Muscle layer of duodenum (tissue), 2 donors: Measurements from ENCODE around the gene MAST4.
"Not testable (repeated sequence)": the region's sequence is repeated elsewhere in the genome, so short reads cannot be mapped to it uniquely, and the experiment has no call there.

Source experiments
- H3K27ac ChIP-seq: one replicate; pipeline ENCODE4 v1.7.0; 2013; ENCODE audit warnings: mild to moderate bottlenecking, low read length
- H3K27me3 ChIP-seq: one replicate; pipeline ENCODE4 v1.7.0; 2013; ENCODE audit warnings: low read depth, mild to moderate bottlenecking, control low read depth, low read length
- H3K36me3 ChIP-seq, 2 donors: one replicate each; pipeline ENCODE4 v1.7.0; 2013; ENCODE audit warnings: low read length in 2 of 2, control low read depth in 1 of 2, mild to moderate bottlenecking in 1 of 2; ENCODE audit not compliant: insufficient read depth in 2 of 2, control insufficient read depth in 1 of 2
- H3K4me1 ChIP-seq, 2 donors: one replicate each; pipeline ENCODE4 v1.7.0; 2013; ENCODE audit warnings: low read length in 2 of 2, mild to moderate bottlenecking in 2 of 2, control low read depth in 1 of 2, moderate library complexity in 1 of 2; ENCODE audit not compliant: insufficient read depth in 2 of 2, control insufficient read depth in 1 of 2
- H3K4me3 ChIP-seq, 2 donors: one replicate each; pipeline ENCODE4 v1.7.0; 2013; ENCODE audit warnings: low read length in 2 of 2, low read depth in 1 of 2, mild to moderate bottlenecking in 1 of 2
- H3K9me3 ChIP-seq, 2 donors: one replicate each; pipeline ENCODE4 v1.7.0; 2013; ENCODE audit warnings: low read length in 2 of 2, control low read depth in 1 of 2, mild to moderate bottlenecking in 1 of 2; ENCODE audit not compliant: control insufficient read depth in 1 of 2
- donor health status: healthy.

Gene MAST4

GRCh38 chr5:67163231-67163756, 567.1 kb downstream of the MAST4 start:
- Histone ChIP-seq H3K27me3 (no peaks in the 10 kb centered on the region), H3K4me3 (no peak overlapping the region), H3K36me3 (peaks cover 4 to 29% of the 10 kb centered on the region in 2 donors), H3K27ac (no peak overlapping the region), H3K9me3 (no peaks in the 10 kb centered on the region), H3K4me1 (no peaks in the 10 kb centered on the region)

GRCh38 chr5:67163863-67164595, 567.8 kb downstream of the MAST4 start:
- Histone ChIP-seq H3K27me3 (no peaks in the 10 kb centered on the region), H3K27ac (no peak overlapping the region), H3K36me3 (peaks cover 4 to 29% of the 10 kb centered on the region in 2 donors)

GRCh38 chr5:67164856-67165525, 568.8 kb downstream of the MAST4 start:
- Histone ChIP-seq H3K4me1 (no peaks in the 10 kb centered on the region), H3K27ac (no peak overlapping the region), H3K27me3 (no peaks in the 10 kb centered on the region), H3K9me3 (no peaks in the 10 kb centered on the region), H3K36me3 (peaks cover 4 to 29% of the 10 kb centered on the region in 2 donors), H3K4me3 (no peak overlapping the region)

More at GRCh38 chr5:67163863-67164595, 567.8 kb downstream of the MAST4 start:
- Histone ChIP-seq H3K9me3 (no peaks in the 10 kb centered on the region), H3K4me3 (no peak overlapping the region), H3K4me1 (no peaks in the 10 kb centered on the region)

GRCh38 chr5:67165526-67166459, 569.6 kb downstream of the MAST4 start:
- peak overlapping the region; percentile 57 for H3K27ac ChIP-seq
- H3K27me3 ChIP-seq, result no peaks in the 10 kb centered on the region
- peak overlapping the region in 1 of 2 donors; percentile 42 for H3K4me3 ChIP-seq
- no peaks in the 10 kb centered on the region for H3K9me3 ChIP-seq
- H3K36me3 ChIP-seq, result peaks cover 4 to 29% of the 10 kb centered on the region in 2 donors
- H3K4me1 ChIP-seq, result no peaks in the 10 kb centered on the region

GRCh38 chr5:67166460-67167285, 570.5 kb downstream of the MAST4 start:
- H3K4me3 ChIP-seq, result peak overlapping the region in 1 of 2 donors; percentile 42

GRCh38 chr5:67168069-67168468, 571.9 kb downstream of the MAST4 start:
- Histone ChIP-seq H3K4me1 (no peaks in the 10 kb centered on the region), H3K27me3 (no peaks in the 10 kb centered on the region), H3K4me3 (no peak overlapping the region), H3K27ac (no peak overlapping the region), H3K36me3 (peaks cover 0 to 28% of the 10 kb centered on the region in 2 donors), H3K9me3 (no peaks in the 10 kb centered on the region)

More at GRCh38 chr5:67166460-67167285, 570.5 kb downstream of the MAST4 start:
- no peaks in the 10 kb centered on the region for H3K4me1 ChIP-seq
- H3K27ac ChIP-seq, result peak overlapping the region; percentile 57
- H3K9me3 ChIP-seq, result no peaks in the 10 kb centered on the region
- H3K36me3 ChIP-seq, result peaks cover 2 to 30% of the 10 kb centered on the region in 2 donors
- no peaks in the 10 kb centered on the region for H3K27me3 ChIP-seq

- Histone ChIP-seq H3K27me3 (no peaks in the 10 kb centered on the region), H3K4me1 (no peaks in the 10 kb centered on the region), H3K27ac (no peak overlapping the region), H3K4me3 (no peak overlapping the region), H3K9me3 (no peaks in the 10 kb centered on the region), H3K36me3 (peaks cover 0 to 4% of the 10 kb centered on the region in 2 donors)
These were observed 574.6 kb downstream of the MAST4 start for GRCh38 chr5:67170767-67171166.

- H3K27ac ChIP-seq, H3K4me3 ChIP-seq, H3K9me3 ChIP-seq, H3K4me1 ChIP-seq, H3K27me3 ChIP-seq, H3K36me3 ChIP-seq: not testable (repeated sequence)
These were observed 577.2 kb downstream of the MAST4 start for GRCh38 chr5:67173351-67173750.

GRCh38 chr5:67173959-67174358, 577.8 kb downstream of the MAST4 start:
- H3K4me3 ChIP-seq, result no peak overlapping the region
- peaks cover 0 to 4% of the 10 kb centered on the region in 2 donors for H3K36me3 ChIP-seq

GRCh38 chr5:67176936-67177335, 580.7 kb downstream of the MAST4 start:
- no peaks in the 10 kb centered on the region for H3K27me3 ChIP-seq
- H3K4me3 ChIP-seq, result no peak overlapping the region
- H3K9me3 ChIP-seq, result no peaks in the 10 kb centered on the region
- H3K36me3 ChIP-seq, result peaks cover 0 to under 1% of the 10 kb centered on the region in 2 donors
- no peak overlapping the region for H3K27ac ChIP-seq
- H3K4me1 ChIP-seq, result no peaks in the 10 kb centered on the region

More at GRCh38 chr5:67173959-67174358, 577.8 kb downstream of the MAST4 start:
- Histone ChIP-seq H3K9me3 (no peaks in the 10 kb centered on the region), H3K4me1 (no peaks in the 10 kb centered on the region), H3K27ac (no peak overlapping the region), H3K27me3 (no peaks in the 10 kb centered on the region)
